Measurements from ENCODE around the gene ASAP2.

- no peak for TF ChIP-seq ZFP1 (CRISPR knock-in tag; IDR thresholded peaks at IDR 0.05)
- TF ChIP-seq, protein P1, sequence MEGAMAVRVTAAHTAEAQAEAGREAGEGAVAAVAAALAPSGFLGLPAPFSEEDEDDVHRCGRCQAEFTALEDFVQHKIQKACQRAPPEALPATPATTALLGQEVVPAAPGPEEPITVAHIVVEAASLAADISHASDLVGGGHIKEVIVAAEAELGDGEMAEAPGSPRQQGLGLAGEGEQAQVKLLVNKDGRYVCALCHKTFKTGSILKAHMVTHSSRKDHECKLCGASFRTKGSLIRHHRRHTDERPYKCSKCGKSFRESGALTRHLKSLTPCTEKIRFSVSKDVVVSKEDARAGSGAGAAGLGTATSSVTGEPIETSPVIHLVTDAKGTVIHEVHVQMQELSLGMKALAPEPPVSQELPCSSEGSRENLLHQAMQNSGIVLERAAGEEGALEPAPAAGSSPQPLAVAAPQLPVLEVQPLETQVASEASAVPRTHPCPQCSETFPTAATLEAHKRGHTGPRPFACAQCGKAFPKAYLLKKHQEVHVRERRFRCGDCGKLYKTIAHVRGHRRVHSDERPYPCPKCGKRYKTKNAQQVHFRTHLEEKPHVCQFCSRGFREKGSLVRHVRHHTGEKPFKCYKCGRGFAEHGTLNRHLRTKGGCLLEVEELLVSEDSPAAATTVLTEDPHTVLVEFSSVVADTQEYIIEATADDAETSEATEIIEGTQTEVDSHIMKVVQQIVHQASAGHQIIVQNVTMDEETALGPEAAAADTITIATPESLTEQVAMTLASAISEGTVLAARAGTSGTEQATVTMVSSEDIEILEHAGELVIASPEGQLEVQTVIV (CRISPR knock-in tag; IDR thresholded peaks at IDR 0.05; ENCODE audit: borderline replicate concordance): no peak
- TF ChIP-seq, protein P2, sequence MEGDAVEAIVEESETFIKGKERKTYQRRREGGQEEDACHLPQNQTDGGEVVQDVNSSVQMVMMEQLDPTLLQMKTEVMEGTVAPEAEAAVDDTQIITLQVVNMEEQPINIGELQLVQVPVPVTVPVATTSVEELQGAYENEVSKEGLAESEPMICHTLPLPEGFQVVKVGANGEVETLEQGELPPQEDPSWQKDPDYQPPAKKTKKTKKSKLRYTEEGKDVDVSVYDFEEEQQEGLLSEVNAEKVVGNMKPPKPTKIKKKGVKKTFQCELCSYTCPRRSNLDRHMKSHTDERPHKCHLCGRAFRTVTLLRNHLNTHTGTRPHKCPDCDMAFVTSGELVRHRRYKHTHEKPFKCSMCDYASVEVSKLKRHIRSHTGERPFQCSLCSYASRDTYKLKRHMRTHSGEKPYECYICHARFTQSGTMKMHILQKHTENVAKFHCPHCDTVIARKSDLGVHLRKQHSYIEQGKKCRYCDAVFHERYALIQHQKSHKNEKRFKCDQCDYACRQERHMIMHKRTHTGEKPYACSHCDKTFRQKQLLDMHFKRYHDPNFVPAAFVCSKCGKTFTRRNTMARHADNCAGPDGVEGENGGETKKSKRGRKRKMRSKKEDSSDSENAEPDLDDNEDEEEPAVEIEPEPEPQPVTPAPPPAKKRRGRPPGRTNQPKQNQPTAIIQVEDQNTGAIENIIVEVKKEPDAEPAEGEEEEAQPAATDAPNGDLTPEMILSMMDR (IDR thresholded peaks at IDR 0.05 in 2 of 3, conservative IDR thresholded peaks at IDR 0.05 in 1 of 3; ENCODE audit: insufficient read depth in 2 of 3, low read depth in 1 of 3, low read length in 3 of 3): no peak
- no peak for TF ChIP-seq ZNF408 (CRISPR knock-in tag; IDR thresholded peaks at IDR 0.05; ENCODE audit: low read depth)
- TF ChIP-seq SMC3 (conservative IDR thresholded peaks at IDR 0.05; ENCODE audit: insufficient read depth, low read depth, low read length): no peak
- TF ChIP-seq CREM (IDR thresholded peaks at IDR 0.05; ENCODE audit: low read depth): no peak
- TF ChIP-seq ZNF76 (CRISPR knock-in tag; IDR thresholded peaks at IDR 0.05; ENCODE audit: borderline replicate concordance): no peak
- TF ChIP-seq ZBTB40 (IDR thresholded peaks at IDR 0.05): no peak
- TF ChIP-seq ZBTB40 (CRISPR knock-in tag; IDR thresholded peaks at IDR 0.05): no peak
- no peak for TF ChIP-seq GATA2 (CRISPR knock-in tag; IDR thresholded peaks at IDR 0.05)
- no peak for TF ChIP-seq POLR2AphosphoS5 (IDR thresholded peaks at IDR 0.05; ENCODE audit: control insufficient read depth, insufficient read depth, low read depth, low read length)
- no peak for TF ChIP-seq EWSR1 (IDR thresholded peaks at IDR 0.05; ENCODE audit: borderline replicate concordance, low read depth, partially characterized antibody)
- TF ChIP-seq IRF2 (CRISPR knock-in tag; IDR thresholded peaks at IDR 0.05): no peak
- TF ChIP-seq EGR1 (conservative IDR thresholded peaks at IDR 0.05): no peak
- no peak for TF ChIP-seq ATF1 (CRISPR knock-in tag; IDR thresholded peaks at IDR 0.05)
- no peak for TF ChIP-seq ATF1 (tag; IDR thresholded peaks at IDR 0.05)
Observed at GRCh38 chr2:9197916-9198315, 8.7 kb upstream of the ASAP2 start.
